GM13976 (cell line): ENCODE data around the gene SSC5D.

Experiments
- DNase-seq: peaks from one replicate; pipeline ENCODE4 v3.0.0; 2012; ENCODE audit warnings: low spot score
- CTCF ChIP-seq: IDR thresholded peaks from 2 replicates; pipeline ENCODE4 v1.5.1; 2012; ENCODE audit warnings: borderline replicate concordance, mild to moderate bottlenecking; ENCODE audit not compliant: insufficient read depth; ENCODE audit errors: extremely low read depth, missing control alignments, control extremely low read depth
- in situ Hi-C: fragments of 300-500 bp; cut with MboI; formaldehyde crosslinking; loops from one replicate; pipeline ENCODE4 v1.12.0; 2022; ENCODE audit warnings: low sequenced_read_pairs, mixed read lengths, inconsistent platforms; ENCODE audit not compliant: unreplicated experiment

SSC5D gene

DNA sequence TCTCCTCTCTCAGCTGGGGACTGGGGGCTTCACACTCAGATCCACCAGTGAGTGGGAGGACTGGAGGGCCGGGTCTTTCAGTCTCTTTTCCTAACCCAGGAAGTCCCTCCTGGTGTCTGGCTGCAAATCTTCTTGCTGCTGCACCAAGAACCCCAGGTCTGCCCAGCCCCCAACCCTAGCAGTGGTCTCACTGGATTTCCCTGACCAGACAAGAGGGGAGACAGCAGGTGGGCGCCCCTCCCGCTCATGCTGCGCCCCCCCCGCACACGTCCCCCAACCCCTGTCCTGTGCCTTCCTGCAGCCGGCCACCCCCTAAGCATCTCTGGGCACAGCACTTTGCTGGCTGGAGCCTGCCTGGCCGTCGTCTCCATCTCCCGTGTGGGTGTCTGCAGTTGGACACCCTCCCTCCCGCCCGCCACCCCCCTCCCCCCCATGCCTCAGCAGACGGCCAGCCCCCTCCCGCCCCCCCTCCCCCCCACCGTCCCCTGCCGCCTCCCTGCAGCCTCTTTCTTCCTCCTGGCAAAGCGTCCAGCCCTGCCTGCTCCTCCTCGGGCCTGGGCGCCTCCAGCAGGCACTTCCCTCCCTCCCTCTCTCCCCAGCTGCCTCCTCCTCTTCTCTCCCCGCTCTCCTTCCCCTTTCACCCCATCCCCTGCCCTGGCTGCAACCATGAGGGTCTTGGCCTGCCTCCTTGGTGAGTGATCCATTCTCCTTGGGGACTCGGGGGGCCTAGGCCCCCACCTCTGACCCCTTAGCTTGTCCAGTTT is at the start of gene SSC5D:
Gene SSC5D, plus strand, starts transcription at position 513 of the 764 bp plus-strand sequence. Its CDS starts 154 bp downstream, at position 667.
- in situ Hi-C loops, result no loop called here
- no peak for DNase-seq
- no peak for TF ChIP-seq CTCF

DNA sequence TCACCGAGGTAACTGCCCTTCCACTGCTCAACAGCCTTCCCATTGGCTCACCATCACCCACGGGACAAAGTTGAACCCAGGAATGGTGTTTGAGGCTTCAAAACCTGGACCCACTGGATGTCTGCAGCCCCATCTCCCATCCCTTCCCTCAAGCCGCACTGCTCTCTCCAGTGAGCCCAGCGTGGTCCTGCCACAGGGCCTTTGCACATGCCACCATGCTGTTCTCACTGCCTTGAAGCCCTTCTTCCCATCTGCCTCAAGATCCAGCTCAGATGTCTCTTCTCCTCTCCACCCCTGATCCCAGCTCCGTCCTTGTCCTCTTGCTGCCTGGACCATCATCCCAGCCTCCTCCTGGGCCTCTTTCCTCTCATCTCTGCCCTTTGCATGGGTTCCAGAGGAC is 49.2 kb upstream of the SSC5D start:
- in situ Hi-C loops, result no loop called here
- TF ChIP-seq CTCF, result no peak
- no peak for DNase-seq

DNA sequence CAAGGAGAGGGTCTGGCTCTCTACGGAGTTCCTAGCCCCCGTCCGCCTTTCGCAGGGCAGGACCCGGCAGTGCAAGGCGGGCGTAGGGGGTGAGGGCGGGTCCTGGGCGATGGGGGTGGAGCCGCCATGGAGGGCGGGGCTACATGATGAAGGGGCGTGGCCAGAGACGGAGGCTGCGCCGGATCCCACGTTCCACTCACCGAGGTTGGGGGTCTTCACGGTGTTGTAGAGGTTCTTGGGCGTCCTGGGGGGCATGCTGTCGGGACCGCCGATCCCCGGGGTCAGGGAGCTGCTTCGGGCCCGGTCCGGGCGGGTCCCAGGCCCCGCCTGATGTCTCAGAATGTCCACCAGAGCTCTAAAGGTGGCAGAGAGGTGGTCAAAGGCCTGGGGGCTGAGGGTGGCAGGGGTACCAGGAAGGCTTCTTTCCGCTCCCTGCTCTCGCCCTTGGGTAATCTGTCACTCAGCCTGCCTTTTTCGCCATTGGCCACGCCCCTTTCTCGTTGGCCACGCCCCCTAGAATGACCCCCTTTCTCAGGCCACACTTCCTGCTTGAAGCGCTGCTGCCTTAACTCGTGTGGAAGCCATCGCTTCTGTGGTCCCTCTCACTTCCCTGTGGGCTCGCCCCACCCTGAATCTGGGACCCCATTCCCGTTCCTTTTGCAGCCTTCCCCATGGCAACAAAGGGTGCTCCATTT is 47.7 kb upstream of the SSC5D start:
- in situ Hi-C loops, result no loop called here
- TF ChIP-seq CTCF, result no peak
- DNase-seq, result peak; percentile 73

GRCh38 chr19:55441319-55441691 is 46.9 kb upstream of the SSC5D start:
- no peak for TF ChIP-seq CTCF
- in situ Hi-C loops, result no loop called here
- DNase-seq, result no peak

DNA sequence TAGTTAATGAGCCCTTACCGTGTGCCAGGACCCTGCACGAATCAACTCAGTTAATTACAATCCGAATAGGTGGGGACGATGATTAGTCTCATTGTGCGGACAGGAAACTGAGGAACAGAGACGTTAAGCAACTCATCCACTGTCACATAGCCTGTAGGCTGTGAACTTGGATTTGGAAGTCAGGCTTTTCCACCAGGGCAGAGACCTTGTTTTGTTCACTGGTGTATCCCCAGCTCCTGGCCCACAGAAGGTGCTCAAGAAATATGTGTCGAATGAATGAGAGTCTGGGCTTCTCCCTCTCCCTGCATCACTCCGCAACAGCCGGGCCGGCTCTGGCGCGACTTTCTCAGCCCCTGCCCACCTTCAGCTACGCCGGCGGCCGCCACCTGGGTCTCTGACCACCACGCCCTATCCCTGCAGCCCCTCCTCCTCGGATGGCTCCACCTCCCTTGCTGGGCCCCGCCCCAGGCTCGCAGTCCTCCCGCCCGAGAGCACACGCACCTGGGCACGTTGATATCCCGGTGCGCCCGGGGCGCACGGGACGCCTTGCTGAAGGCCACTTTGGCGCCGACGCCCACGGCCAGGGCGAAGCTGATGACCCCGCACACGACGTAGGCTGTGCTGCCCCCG is 46.4 kb upstream of the SSC5D start:
- TF ChIP-seq CTCF, result no peak
- in situ Hi-C loops, result no loop called here
- no peak for DNase-seq

DNA sequence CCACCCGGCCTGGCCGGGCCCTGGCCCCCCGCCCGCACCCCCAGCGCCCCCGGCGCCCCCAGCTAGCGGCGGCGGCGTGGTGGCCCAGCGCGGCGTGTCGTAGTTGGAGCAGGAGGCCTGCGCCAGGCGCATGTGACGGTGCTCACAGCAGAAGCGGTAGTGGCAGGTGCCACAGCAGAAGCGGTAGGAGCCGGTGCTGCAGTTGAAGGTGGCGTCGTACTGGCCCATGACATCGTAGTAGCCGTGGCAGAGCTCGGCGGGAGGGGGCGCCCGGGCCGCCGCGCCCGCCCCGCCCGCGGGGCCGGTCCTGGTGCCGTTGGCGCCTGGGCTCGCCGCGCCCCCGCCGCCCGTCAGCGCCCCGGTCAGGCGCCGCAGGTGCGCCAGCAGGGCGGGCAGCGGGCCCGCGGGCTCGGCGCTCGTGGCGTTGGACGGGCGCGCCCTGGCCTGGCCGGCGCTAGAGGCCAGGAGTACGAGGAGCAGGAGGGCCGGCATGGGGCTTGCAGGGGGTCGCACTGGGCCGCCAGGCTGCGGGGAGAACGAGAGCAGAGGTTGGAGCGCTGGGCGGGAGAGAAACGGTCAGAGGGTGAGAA is 45.8 kb upstream of the SSC5D start:
- TF ChIP-seq CTCF, result no peak
- in situ Hi-C loops, result no loop called here
- DNase-seq, result no peak
